NK-92 (cell line): ENCODE results near the gene RPGR.

Source experiments
- DNase-seq: peaks from one replicate; lab custom pipeline; 2025; ENCODE audit not compliant: unreplicated experiment; lab: John Stamatoyannopoulos, UW

Gene RPGR, protein sequence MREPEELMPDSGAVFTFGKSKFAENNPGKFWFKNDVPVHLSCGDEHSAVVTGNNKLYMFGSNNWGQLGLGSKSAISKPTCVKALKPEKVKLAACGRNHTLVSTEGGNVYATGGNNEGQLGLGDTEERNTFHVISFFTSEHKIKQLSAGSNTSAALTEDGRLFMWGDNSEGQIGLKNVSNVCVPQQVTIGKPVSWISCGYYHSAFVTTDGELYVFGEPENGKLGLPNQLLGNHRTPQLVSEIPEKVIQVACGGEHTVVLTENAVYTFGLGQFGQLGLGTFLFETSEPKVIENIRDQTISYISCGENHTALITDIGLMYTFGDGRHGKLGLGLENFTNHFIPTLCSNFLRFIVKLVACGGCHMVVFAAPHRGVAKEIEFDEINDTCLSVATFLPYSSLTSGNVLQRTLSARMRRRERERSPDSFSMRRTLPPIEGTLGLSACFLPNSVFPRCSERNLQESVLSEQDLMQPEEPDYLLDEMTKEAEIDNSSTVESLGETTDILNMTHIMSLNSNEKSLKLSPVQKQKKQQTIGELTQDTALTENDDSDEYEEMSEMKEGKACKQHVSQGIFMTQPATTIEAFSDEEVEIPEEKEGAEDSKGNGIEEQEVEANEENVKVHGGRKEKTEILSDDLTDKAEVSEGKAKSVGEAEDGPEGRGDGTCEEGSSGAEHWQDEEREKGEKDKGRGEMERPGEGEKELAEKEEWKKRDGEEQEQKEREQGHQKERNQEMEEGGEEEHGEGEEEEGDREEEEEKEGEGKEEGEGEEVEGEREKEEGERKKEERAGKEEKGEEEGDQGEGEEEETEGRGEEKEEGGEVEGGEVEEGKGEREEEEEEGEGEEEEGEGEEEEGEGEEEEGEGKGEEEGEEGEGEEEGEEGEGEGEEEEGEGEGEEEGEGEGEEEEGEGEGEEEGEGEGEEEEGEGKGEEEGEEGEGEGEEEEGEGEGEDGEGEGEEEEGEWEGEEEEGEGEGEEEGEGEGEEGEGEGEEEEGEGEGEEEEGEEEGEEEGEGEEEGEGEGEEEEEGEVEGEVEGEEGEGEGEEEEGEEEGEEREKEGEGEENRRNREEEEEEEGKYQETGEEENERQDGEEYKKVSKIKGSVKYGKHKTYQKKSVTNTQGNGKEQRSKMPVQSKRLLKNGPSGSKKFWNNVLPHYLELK

DNA sequence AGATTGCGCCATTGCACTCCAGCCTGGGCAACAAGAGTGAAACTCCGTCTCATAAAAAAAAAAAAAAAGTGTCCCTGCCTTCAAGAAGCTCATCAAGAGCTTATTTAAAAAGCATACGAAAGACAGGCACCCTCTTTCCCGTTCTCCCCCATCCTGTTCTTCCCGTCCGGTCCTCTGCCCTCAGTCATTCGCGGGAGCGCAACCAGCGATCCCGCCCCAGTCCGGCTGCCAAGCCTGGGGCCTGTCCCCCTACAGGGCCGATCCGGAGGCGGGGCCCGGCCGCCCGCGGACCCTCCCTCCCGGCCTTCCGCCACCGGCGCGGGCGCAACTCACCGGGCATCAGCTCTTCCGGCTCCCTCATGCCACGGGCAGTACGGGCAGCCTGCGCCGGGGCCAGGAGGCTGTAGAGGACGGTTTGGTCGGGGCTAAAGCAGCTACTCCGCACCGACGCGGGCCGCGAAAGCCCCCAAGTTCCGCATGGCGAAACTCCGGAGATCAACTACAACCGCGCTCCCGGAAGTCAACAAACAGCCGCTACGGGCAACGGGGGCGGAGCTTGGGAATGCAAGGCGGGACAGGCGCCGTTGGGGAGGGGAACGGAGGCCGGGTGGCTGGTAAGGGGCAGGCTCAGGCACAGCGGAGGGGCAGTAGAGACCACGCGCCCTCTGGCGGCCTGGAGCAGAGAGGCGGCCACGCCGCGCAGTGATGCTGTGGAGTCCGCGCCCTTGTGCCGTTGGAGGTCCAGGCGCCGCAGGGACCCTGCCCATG lies at the start of gene RPGR:
Gene RPGR (minus strand): TSS at position 503 of the 768 bp plus-strand sequence. CDS start 142 bp downstream, at position 361.
- DNase-seq = peak; percentile 50

DNA sequence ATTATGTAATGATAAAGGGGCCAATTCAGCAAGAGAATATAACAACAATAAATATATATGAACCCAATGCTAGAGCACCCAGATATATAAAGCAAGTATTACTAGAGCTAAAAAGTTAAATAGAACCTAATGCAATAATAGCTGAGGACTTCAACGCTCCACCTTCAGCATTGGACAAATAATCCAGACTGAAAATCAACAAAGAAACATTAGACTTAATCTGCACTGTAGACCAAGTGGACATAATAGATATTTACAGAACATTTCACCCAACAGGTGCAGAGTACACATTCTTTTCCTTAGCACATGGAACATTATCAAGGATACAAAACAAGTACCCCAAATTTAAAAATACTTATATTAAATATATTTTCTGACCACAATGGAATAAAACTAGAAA lies 49.4 kb upstream of the RPGR start:
- DNase-seq = no peak

DNA sequence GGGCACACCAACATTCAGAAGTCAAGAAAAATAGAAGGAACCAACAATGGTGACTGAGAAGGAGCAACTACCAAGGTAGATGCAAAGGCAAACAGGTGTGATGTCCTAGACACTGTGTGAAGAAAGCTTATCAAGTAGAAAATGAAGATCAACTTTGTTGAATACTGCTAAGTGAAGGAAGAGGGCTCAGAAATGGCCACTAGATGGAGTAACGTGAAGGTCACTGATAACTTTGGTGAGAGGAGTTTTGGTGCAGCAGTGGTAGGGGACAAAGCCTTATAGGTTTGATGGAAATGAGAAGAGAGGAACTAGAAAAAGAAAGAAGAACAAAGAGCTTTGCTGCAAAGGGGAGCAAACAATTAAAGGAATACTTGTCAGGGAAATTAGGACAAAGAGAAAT lies 48.6 kb upstream of the RPGR start:
- DNase-seq = no peak

DNA sequence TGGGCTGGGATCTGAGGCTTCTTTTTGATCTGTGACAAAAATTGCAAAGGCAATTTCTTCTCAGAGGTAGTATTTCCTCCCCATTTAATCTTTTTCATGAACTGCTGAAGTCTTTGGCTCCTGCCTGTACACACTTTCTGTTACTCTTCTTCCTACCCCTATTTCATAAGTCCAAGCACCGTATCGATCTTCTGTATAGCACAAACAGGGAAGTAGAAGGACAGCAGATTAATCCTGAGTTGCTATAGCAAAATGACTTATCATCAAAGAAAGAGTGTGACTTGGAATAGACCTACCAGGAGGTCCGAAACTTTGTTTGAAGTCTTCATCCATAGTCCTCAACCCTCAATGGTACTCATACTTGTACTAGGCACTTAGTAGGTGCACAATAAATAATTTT lies 47.1 kb upstream of the RPGR start:
- DNase-seq = no peak

DNA sequence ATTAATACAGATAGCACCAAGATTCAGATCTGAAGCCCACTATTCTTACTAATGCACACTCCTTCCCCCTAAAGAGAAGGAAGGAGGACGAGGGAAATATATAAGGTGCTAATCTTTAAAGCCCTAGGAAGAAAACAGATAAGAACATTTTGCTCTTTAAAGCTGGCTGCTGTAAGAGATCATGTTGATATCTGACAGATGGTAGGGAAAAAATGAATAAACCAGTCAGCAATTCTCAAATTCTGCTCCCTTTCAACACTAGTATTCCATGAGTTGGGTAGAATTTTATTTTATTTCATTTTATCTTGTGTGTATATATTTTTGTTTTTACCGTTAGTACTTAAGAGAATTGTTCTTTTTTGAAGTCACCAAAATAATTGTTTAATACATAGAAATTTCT lies 44.3 kb upstream of the RPGR start:
- no peak for DNase-seq

DNA sequence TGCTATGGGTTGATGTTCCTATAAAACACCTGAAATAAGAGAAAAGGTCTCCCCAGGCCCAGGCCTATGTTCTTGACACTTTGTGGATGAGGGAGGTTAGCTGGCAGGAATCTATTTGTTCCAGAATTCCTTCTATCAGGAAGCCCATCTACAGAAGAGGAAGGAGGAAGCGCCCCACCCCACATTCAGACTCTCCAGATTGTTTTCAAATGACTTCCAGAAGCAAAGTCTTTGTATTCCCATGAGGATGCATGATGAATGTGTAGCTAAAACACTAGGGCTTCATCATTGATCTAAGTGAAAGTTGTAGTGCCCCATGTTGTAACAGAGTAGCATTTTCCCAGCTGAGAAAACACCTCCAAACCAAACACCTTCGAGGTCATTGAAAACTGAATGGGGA lies 41.5 kb upstream of the RPGR start:
- DNase-seq = no peak

DNA sequence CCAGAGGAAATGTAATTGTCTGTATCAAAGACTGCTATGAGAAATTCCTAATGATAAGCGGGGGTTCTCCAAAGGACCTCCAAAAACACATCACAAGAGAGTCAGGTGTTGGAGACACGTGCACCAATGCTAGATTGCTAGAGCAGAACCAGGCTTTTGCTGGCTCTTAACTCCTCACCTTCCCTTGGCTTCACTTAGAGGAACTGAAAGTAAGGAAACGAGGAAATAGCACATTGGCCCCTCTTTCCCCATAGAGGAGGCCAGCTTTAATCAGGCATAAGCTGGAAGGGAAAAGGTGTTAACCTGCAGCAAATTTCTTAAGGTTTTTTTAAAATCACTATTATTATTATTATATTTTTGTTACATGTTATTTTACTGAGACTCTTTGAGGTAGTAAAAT lies 38.6 kb upstream of the RPGR start:
- no peak for DNase-seq

DNA sequence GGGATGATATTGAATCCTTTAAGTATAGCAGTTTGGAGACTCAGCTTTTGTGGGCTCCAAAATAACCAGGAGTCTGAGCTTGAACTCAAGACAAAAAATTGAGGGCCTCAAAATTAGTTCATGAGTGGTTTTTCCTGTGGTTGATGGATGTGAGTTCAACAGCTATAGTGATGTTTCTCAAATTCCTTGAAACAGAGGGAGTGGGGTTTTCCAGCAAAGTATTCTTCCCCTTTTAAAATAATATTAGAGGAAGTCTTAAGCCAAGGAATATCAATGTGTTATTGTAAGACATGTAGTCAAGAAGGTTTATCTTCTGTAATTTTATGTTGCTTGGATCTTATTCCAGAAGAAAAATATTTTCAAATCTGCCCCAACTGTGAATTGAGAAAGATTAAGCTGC lies 35.7 kb upstream of the RPGR start:
- no peak for DNase-seq

DNA sequence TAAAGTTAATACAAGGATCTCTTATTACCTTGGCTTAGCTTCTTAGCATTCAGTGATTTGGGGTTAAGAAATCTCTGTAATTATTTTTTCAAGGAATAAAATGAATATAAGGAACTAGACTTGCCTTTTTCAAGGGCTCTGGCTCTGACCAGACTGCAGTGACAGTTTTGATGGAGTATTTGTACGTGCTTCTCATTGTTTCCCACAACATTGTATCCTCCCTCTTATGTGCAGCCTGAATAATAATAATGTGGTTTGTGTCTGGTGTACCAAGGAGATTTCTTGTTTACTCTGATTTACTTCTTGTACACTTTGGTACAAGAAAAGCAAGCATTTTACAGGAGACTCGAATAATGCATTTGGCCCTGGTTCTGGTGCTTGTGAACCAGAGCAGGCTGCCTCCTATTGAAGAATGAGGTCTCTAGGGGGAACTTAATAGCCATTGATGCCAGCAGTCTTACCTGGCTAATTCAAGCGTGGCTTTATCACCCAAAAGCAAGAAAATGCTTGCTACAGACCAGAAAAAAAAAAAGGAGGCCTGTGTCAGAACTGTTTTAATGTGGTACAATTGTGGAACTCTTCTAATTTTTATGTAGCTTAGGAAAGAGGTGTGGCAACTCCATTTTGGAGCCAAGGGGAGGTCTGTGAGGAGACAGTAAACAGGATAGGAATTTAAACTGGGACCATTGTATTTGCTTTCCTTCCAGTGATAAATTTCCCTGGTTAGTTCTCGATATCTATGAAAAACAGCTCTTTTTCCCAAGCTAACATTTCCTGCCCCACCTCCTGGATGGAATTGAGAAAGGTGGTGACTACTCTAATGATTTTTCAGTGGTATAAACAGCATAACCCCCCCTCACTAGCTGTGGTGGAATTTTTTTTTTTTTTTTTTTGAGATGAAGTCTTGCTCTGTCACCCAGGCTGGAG lies 30.7 kb upstream of the RPGR start:
- no peak for DNase-seq

DNA sequence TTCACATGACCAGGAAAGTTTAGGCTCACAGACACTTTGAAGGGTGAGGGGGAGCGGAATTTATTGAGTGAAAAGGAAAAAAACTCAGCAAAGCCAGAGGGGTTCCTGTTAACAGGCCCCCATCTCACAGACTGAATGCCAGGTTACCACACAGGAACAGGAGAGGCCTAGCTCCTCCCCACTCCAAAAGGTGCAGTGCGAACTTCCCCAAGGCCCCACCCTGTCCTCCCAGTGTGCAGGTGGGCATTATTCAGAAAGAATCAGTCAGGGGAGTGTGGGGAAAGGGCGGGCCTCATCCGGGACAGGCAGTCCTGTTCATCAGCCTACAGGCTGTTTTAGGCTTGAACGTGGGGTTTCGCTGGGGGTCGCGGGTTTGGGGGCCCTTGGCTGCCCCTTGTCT lies 29.1 kb upstream of the RPGR start:
- DNase-seq = no peak

DNA sequence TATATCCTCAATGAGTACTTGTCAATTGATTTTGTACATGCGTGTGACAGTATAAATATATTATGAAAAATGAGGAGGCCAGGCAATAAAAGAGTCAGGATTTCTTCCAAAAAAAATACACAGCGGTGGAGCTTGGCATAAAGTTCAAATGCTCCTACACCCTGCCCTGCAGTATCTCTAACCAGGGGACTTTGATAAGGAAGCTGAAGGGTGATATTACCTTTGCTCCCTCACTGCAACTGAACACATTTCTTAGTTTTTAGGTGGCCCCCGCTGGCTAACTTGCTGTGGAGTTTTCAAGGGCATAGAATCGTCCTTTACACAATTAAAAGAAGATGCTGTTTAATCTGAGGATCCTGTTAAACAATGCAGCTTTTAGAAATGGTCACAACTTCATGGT lies 25.1 kb upstream of the RPGR start, which contains the start of gene OTC:
Gene OTC (plus strand): TSS at position 243 of the 400 bp plus-strand sequence. CDS start 93 bp downstream, at position 336.
- DNase-seq = no peak

DNA sequence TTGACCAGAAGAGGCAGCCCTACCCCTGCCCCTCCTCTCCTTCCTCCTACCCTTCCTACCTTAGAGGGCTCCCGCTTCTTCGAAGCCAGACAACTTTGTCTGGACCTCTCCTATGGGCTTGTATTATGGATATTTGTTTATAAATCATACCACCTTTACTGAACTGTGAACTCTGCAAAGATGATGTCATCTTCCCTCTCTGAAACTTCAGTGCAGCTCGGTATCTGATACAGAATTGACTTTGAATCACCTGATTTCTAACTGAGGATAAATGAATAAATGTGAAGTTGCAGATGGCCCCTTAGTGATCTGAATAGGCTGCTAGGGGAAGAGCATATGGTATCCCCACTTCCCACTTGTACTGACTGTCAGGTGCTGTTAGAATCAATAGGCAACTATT lies 24.0 kb upstream of the RPGR start:
- no peak for DNase-seq

DNA sequence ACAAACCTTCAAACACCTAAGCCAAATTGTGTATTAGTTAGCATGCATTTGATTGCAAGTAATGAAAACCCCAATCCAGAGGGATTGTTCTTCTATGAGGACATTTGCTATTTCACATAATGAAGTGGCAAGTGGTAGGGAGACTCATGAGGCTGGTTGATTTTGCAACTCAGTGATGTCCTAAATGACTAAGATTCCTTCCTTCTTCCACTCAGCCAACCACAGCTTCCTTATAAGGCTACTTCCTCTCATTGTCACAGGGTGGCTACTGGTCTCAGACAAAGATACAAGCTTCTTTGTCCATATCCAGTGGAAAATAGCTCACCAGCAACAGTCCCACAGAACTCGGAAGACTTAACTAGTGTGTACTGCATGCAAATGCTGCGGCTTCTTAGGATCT lies 19.8 kb upstream of the RPGR start:
- no peak for DNase-seq

DNA sequence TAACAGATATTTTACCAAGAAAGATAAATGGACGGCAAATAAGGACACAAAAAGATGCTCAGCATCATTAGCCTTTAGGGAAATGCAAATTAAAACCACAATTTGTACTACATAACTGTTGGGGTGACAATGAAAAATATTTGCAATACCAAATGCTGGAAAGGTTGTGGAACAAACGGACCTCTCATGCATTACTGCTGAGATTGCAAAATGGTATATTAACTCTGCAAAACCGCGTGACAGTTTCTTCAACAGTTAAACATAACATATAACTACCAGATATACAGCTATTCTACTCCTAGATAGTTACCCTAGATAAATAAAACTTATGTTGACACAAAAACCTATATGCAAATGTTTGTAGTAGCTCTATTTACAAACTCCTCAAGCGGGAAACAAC lies 18.8 kb upstream of the RPGR start:
- DNase-seq = no peak

DNA sequence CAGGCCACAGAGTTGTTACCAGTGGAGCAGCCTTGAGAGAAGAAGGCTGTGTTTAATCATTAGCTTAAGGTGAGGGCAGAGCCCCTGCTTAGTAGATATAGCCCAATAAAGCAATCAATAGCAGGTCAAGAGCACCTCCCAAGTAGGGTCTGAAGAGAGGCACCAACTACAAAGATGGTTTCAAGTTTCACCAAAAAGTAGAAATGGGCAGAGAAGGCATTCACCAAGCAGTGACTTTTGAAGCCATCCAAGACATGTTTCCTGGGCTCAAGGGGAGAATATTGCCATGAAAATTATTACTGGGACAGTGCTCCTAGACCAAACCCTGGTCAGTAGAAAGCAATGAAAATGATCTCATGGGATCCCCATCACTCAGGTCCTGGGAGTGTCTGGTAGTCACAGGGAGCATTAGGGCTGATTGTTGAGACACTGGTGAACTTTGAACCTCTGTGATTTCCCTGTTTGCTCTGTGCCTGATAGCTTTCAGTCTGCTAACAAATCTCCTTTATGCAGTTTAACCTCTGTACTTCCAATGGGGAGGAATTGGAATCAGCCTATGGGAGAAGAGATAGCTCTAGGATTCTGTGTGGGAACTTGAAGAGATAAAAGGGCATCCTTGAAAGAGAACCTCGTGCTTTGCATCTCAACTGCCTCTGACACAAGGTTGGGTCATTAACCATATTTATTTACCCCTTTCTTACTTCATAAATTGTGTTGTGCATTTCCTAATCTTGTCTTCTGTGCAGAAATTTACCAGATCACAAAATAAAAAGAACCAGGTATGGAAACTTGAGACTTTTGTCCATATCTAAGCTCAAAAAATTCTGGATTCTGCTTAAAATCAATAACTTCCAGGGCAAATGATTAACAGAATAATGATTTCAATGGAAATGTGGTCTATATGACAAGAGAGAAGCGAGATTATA lies 15.8 kb upstream of the RPGR start:
- no peak for DNase-seq

DNA sequence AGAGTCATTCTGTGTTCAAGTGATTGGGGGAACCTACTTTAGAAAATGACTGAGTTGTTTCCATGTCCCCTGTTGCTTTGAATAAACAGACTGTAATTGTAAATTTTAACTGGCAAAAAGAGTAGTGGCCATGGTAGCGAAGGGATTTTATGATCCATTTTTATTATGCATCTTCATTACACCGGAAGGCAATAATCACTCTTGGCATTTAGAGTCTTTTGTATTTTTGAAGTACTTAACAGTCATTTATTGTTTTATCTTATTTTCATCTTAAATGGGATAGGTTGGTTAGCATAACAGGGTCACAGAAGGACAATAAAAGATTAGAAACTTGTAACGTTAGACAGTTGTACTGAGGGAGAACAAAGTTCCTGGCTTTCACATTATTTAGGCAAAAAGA lies 14.1 kb upstream of the RPGR start:
- no peak for DNase-seq

DNA sequence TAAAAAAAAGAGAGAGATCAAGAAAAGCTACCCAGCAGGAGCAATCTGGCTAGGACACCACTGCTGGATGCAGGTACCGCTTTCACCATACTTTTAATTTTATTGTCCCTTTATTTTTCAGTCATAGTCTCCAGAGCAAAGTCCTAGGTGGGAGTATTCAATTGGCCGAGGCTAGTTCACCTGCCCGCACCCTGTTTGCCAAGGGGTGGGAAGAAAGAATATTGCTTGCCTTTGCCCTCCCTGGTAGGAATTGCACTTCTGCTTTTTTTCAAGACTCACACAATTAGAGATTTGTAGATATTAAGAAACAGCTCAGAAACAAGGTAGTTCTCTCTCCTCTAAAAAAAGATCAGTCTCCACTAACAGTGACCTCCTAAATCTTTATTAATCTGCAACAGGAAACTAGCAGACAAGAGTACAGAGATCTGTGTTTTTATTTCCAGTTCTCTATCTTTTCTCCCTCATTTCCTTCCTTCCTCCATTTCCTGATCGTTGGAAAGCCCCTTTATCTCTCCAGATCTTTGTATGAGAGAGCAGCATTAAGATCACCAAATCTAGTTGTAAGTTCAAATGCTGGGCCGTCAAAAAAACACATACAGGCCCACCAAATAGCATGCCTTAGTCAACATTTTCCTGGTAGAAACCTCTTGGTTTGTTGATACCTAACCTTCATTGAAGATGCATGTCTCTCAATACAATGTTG lies 9.4 kb upstream of the RPGR start:
- no peak for DNase-seq

DNA sequence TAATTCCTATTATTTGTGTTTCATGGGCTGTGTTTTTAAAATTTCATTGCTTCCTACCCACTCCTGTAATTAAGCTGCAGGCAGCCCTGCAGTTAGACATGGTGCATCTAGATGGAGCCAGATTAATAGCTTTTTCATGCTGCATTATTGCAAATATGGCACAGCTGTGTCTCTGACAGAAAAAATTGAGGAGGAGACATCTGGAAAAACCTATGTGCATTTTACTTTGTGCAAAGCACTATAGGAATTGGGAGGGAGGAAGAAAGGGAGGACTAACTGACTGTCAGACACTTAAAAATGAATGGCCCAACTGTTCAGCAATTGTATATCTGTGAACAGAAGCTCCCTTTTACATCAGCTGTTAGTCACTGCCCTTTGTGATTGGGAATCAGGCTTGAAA lies 8.1 kb upstream of the RPGR start:
- no peak for DNase-seq
